ENCODE measurements around the gene NFASC. TPM values are rescaled to one million over a fixed set of nuclear protein-coding genes. Genes with fewer than 3 reads are reported as not detected.

Gene NFASC
- total and polyA plus RNA-seq, 8 donors, result 3.3 to 12.7 (median 6.7) TPM

DNA sequence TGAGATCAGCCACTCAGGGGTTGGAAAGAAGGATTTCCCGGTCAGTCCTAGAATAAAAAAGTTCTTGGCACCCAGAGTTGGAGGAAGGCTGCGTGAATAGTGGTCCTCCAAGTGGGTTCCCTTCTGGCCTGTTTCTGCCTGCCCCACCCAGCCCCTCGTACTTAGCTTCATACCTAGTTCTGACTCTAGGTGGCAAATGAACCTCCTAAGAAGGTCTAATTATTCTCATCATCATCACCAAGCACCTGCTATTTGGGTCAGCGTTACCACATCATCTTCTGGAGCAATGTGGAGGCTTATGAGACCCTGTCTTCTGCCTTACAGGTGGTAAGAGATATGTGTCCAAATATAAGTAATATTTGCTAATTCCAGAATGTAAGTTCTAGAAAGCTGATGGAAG is 35.9 kb upstream of the NFASC start:
- H3K36me3 ChIP-seq, result no peaks in the 10 kb centered on the region
- H3K4me3 ChIP-seq, result no peak overlapping the region
- no peaks in the 10 kb centered on the region for H3K4me1 ChIP-seq
- H3K9me3 ChIP-seq, result no peaks in the 10 kb centered on the region
- H3K27me3 ChIP-seq, result no peaks in the 10 kb centered on the region
- FAIRE-seq, result no peak
- ATAC-seq, result no peak
- no peak for DNase-seq
- TF ChIP-seq, protein P1, sequence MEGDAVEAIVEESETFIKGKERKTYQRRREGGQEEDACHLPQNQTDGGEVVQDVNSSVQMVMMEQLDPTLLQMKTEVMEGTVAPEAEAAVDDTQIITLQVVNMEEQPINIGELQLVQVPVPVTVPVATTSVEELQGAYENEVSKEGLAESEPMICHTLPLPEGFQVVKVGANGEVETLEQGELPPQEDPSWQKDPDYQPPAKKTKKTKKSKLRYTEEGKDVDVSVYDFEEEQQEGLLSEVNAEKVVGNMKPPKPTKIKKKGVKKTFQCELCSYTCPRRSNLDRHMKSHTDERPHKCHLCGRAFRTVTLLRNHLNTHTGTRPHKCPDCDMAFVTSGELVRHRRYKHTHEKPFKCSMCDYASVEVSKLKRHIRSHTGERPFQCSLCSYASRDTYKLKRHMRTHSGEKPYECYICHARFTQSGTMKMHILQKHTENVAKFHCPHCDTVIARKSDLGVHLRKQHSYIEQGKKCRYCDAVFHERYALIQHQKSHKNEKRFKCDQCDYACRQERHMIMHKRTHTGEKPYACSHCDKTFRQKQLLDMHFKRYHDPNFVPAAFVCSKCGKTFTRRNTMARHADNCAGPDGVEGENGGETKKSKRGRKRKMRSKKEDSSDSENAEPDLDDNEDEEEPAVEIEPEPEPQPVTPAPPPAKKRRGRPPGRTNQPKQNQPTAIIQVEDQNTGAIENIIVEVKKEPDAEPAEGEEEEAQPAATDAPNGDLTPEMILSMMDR (IDR thresholded peaks at IDR 0.05), result no peak
- WGBS, 2 donors, result 36 to 45% methylated on average over 4 of the region's 4 CpGs
- intact Hi-C loops (cut with DNase I), result no loop called here
- H3K27ac ChIP-seq, result no peak overlapping the region

DNA sequence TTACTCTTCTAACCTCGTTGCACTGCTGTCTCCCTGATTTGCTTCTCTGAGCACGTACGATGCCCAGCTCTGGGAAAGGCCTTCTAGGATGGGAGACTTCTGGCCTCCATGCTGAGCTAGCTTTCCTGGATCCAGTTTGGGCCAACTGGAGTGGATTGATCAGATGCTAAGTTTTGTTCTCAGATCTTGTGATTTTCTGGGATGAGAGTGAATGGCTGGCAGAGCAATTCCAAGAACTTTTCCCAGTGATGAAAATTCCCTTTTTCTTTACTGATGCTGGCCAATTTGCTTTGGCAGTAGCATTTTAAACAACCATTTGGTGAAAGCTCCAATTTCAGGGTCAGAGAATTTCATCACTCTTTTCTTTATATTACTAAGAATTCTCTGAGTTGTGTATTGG is 34.9 kb upstream of the NFASC start:
- Histone ChIP-seq H3K27ac (no peak overlapping the region), H3K4me1 (no peaks in the 10 kb centered on the region), H3K27me3 (no peaks in the 10 kb centered on the region), H3K36me3 (no peaks in the 10 kb centered on the region), H3K4me3 (no peak overlapping the region), H3K9me3 (no peaks in the 10 kb centered on the region)
- FAIRE-seq (no peak), ATAC-seq (no peak), DNase-seq (no peak)
- WGBS, 2 donors, result 69 to 81% methylated on average over 3 of the region's 3 CpGs
- intact Hi-C loops (cut with DNase I), result no loop called here
- TF ChIP-seq, protein P1 (IDR thresholded peaks at IDR 0.05), result no peak

DNA sequence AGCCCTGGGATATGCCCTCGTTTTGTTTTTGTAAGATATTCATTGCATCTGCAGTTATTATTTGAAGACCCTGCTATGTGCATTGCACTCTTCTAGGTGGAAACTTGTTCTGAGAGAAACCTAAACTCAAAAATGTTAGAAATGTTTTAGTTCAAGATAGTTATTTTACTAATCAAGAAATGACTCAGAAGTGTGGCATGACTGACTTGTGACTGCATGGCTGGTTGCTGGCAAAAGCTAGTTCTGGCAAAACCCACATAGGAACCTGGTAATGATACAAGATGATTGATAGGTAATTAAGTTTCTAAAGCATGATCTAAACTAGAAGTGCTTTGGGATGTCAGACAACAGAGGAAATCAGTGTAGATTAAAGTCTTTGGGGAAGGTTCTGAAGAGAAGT is 33.8 kb upstream of the NFASC start:
- ATAC-seq (no peak), DNase-seq (no peak), FAIRE-seq (no peak)
- Histone ChIP-seq H3K4me1 (no peaks in the 10 kb centered on the region), H3K27ac (no peak overlapping the region), H3K9me3 (no peaks in the 10 kb centered on the region), H3K36me3 (no peaks in the 10 kb centered on the region), H3K4me3 (no peak overlapping the region), H3K27me3 (no peaks in the 10 kb centered on the region)
- intact Hi-C loops (cut with DNase I), result no loop called here
- 30 to 38% methylated on average over 1 of the region's 1 CpG for WGBS, 2 donors
- TF ChIP-seq, protein P1 (IDR thresholded peaks at IDR 0.05), result no peak

DNA sequence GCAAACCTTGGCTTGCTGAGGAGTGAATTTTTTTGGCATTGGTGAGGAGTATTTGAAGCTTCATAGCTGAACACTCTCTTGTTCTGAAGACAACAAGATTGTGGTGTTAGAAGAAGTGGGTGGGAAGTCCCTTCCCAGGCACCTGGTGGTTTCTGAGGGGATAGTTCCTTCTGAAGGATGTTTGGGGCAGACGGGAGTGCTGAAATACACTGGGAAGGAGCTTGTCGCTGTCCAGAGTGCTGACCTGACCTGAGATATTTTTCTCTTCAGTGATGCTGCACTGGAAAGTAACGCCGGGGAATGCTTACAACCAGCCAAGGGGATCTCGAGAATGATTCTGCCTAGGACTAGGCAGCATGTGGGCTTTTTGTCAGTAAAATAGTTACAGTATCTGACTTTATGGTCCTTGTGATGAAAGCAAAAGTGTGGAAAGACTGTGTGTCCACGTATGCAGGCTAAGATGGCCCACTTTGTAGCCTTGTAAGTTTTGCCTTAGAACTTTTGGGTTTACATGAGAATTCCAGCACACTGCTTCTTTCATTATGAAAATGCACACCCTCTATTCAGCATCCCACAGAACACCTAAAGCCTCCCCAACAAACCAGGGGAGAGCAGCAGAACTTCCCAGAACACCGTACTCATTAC is 33.1 kb upstream of the NFASC start:
- no peaks in the 10 kb centered on the region for H3K4me1 ChIP-seq
- 30 to 32% methylated on average over 7 of the region's 7 CpGs for WGBS, 2 donors
- H3K27ac ChIP-seq, result no peak overlapping the region
- intact Hi-C loops (cut with DNase I), result no loop called here
- DNase-seq, result peak in 3 of 6 donors; percentile 26 to 38 (median 31)
- no peak for FAIRE-seq
- H3K27me3 ChIP-seq, result no peaks in the 10 kb centered on the region
- no peaks in the 10 kb centered on the region for H3K36me3 ChIP-seq
- no peak overlapping the region for H3K4me3 ChIP-seq
- no peaks in the 10 kb centered on the region for H3K9me3 ChIP-seq
- TF ChIP-seq, protein P1 (IDR thresholded peaks at IDR 0.05), result no peak
- peak in 3 of 4 donors; percentile 55 to 79 (median 72) for ATAC-seq

DNA sequence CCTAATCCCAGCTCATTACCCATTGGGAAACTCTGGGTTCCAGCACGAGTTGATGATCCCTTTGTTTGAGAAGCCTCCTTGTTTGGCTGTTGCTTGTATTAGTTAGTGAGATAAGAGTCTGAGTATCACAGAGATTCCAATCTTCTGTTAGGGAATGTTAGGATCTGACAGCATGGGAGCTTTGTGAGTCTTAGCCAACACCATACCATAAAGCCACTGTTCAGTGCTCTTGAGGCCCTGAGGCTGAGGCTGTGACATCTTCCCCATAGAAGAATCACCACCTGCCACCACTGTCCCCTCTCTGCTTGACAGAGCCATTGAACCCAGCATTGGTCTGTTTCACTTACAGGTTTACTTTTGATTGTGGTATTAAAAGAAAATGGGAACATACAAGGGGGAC is 29.3 kb upstream of the NFASC start:
- Histone ChIP-seq H3K4me1 (no peaks in the 10 kb centered on the region), H3K27ac (no peak overlapping the region), H3K36me3 (no peaks in the 10 kb centered on the region), H3K9me3 (no peaks in the 10 kb centered on the region), H3K27me3 (no peaks in the 10 kb centered on the region), H3K4me3 (no peak overlapping the region)
- ATAC-seq (no peak), FAIRE-seq (no peak), DNase-seq (no peak)
- TF ChIP-seq, protein P1 (IDR thresholded peaks at IDR 0.05), result no peak
- 17 to 18% methylated on average over 1 of the region's 1 CpG for WGBS, 2 donors
- intact Hi-C loops (cut with DNase I), result no loop called here

Data from pancreas (tissue), 10 donors.